ENCODE results near the gene NXT1. TPM values are rescaled to one million over a fixed set of nuclear protein-coding genes. Genes with fewer than 3 reads are reported as not detected.

NXT1 gene
- total RNA-seq, 1 donor from 2014 or later: 10.6 TPM

Other genes with a start within 250 kb of the NXT1 start
- 25.7 TPM for gene GZF1, start 11.4 kb downstream of the NXT1 start, total RNA-seq
- gene NAPB, start 70.7 kb downstream of the NXT1 start, total RNA-seq: 6.1 TPM
- not detected for gene CSTL1, start 88.9 kb downstream of the NXT1 start, total RNA-seq
- not detected for gene CST11, start 102.1 kb downstream of the NXT1 start, total RNA-seq
- gene CST8, start 140.3 kb downstream of the NXT1 start, total RNA-seq: not detected
- gene CST9L, start 217.7 kb downstream of the NXT1 start, total RNA-seq: not detected

Data from cardiac septum (tissue), 1 donor.